Astrocyte (in vitro differentiated cells and primary cell): ENCODE results near the gene DYRK3. TPM values are rescaled to one million over a fixed set of nuclear protein-coding genes. Genes with fewer than 3 reads are reported as not detected.
A peak's percentile ranks its signal among the peaks of the same experiment; 100 is the strongest.
"Not testable (repeated sequence)": the region's sequence is repeated elsewhere in the genome, so short reads cannot be mapped to it uniquely, and the experiment has no call there.

ENCODE experiments used
- DNase-seq: peaks from one replicate; pipeline ENCODE4 v3.0.0-alpha.2; 2010; ENCODE audit warnings: low read depth
- FAIRE-seq: peaks from 2 replicates; lab custom pipeline; 2011; peaks lifted over from hg19 to GRCh38; lab: Jason Lieb, UNC
- H2AFZ ChIP-seq: 2 replicates; pipeline ENCODE4 v1.6.0; 2012; ENCODE audit warnings: low read depth, low read length, inconsistent platforms
- H3K27ac ChIP-seq: 2 replicates; pipeline ENCODE4 v1.5.1; 2011; ENCODE audit warnings: low read depth, low read length, inconsistent platforms
- H3K27me3 ChIP-seq: 2 replicates; pipeline ENCODE4 v1.6.0; 2011; ENCODE audit warnings: low read length, inconsistent platforms; ENCODE audit not compliant: insufficient read depth
- H3K36me3 ChIP-seq: 2 replicates; pipeline ENCODE4 v1.5.1; 2011; ENCODE audit warnings: low read length, inconsistent platforms; ENCODE audit not compliant: insufficient read depth
- H3K4me1 ChIP-seq: 2 replicates; pipeline ENCODE4 v1.5.1; 2011; ENCODE audit warnings: low read length, inconsistent platforms; ENCODE audit not compliant: insufficient read depth
- H3K4me2 ChIP-seq: 2 replicates; pipeline ENCODE4 v1.6.0; 2012; ENCODE audit warnings: low read length, inconsistent platforms
- H3K4me3 ChIP-seq: 2 replicates; pipeline ENCODE4 v1.5.1; 2011; ENCODE audit warnings: low read depth, mild to moderate bottlenecking, low read length, inconsistent platforms; ENCODE audit not compliant: insufficient read depth
- H3K79me2 ChIP-seq: 2 replicates; pipeline ENCODE4 v1.6.0; 2012; ENCODE audit warnings: mild to moderate bottlenecking, low read length, inconsistent platforms; ENCODE audit not compliant: insufficient read depth
- H3K9ac ChIP-seq: 2 replicates; pipeline ENCODE4 v1.6.0; 2012; ENCODE audit warnings: mild to moderate bottlenecking, low read length, inconsistent platforms
- H3K9me3 ChIP-seq: 2 replicates; pipeline ENCODE4 v1.5.1; 2012; ENCODE audit warnings: low read depth, mild to moderate bottlenecking, low read length, inconsistent platforms; ENCODE audit not compliant: insufficient read depth
- H4K20me1 ChIP-seq: 2 replicates; pipeline ENCODE4 v1.6.0; 2012; ENCODE audit warnings: low read length, inconsistent platforms; ENCODE audit not compliant: insufficient read depth
- H3K27ac Mint-ChIP-seq: one replicate; pipeline ENCODE4 v1.8.0; 2021; ENCODE audit warnings: mild to moderate bottlenecking, mixed read lengths; ENCODE audit not compliant: unreplicated experiment
- H3K27me3 Mint-ChIP-seq: one replicate; pipeline ENCODE4 v1.8.0; 2021; ENCODE audit warnings: low read depth, mixed read lengths; ENCODE audit not compliant: unreplicated experiment
- H3K36me3 Mint-ChIP-seq: one replicate; pipeline ENCODE4 v1.8.0; 2021; ENCODE audit warnings: low read depth, mixed read lengths; ENCODE audit not compliant: unreplicated experiment
- H3K4me1 Mint-ChIP-seq: one replicate; pipeline ENCODE4 v1.8.0; 2021; ENCODE audit warnings: low read depth, mixed read lengths; ENCODE audit not compliant: unreplicated experiment
- H3K4me3 Mint-ChIP-seq: one replicate; pipeline ENCODE4 v1.8.0; 2021; ENCODE audit warnings: mild to moderate bottlenecking, moderate library complexity, mixed read lengths; ENCODE audit not compliant: unreplicated experiment
- H3K9me3 Mint-ChIP-seq: one replicate; pipeline ENCODE4 v1.8.0; 2021; ENCODE audit warnings: mild to moderate bottlenecking, mixed read lengths; ENCODE audit not compliant: unreplicated experiment
- CTCF ChIP-seq: IDR thresholded peaks from 2 replicates; pipeline ENCODE4 v1.5.1; 2011; ENCODE audit warnings: low read depth, mild to moderate bottlenecking, inconsistent platforms, low read length, moderate library complexity; ENCODE audit not compliant: insufficient read depth
- EZH2 ChIP-seq: IDR thresholded peaks from 2 replicates; pipeline ENCODE4 v1.6.1; 2012; ENCODE audit warnings: mild to moderate bottlenecking, low read length, inconsistent platforms; ENCODE audit not compliant: insufficient read depth
- total RNA-seq: library from RNA; stranded (reverse); gene quantifications from 2 replicates; pipeline ENCODE4 v1.2.1, GENCODE V29; 2021

DYRK3 gene
- total RNA-seq, 1 donor from 2014 or later: 8.2 TPM

GRCh38 chr1:206612129-206612876 is 23.0 kb upstream of the DYRK3 start, which contains the start of gene EIF2D:
Gene EIF2D (minus strand): TSS chr1:206612465. CDS start chr1:206612342, 123 bp downstream.
- Histone ChIP-seq H3K4me3 (peak within 1 kb of the TSS; percentile 86), H3K9me3 (no peaks in the 10 kb centered on the region), H3K27ac (peak within 1 kb of the TSS; percentile 92), H3K4me2 (peak within 1 kb of the TSS; percentile 85), H3K4me1 (peaks cover 7% of the 10 kb centered on the region), H3K27me3 (no peaks in the 10 kb centered on the region), H3K9ac (peak within 1 kb of the TSS; percentile 95), H3K36me3 (no peaks in the 10 kb centered on the region), H2AFZ (peak within 1 kb of the TSS; percentile 93), H4K20me1 (no peaks in the 10 kb centered on the region), H3K79me2 (peaks cover 15% of the 10 kb centered on the region)
- H3K27ac Mint-ChIP-seq: peak within 1 kb of the TSS; percentile 99
- H3K36me3 Mint-ChIP-seq: no peaks in the 10 kb centered on the region
- DNase-seq: peak; percentile 65
- TF ChIP-seq EZH2: no peak
- TF ChIP-seq CTCF: peak; percentile 52
- peaks cover 2% of the 10 kb centered on the region for H3K27me3 Mint-ChIP-seq
- no peak for FAIRE-seq
- peaks cover 5% of the 10 kb centered on the region for H3K4me1 Mint-ChIP-seq
- no peaks in the 10 kb centered on the region for H3K9me3 Mint-ChIP-seq
- H3K4me3 Mint-ChIP-seq: peak within 1 kb of the TSS; percentile 95

GRCh38 chr1:206626396-206626795 is 8.9 kb upstream of the DYRK3 start:
- H2AFZ ChIP-seq, H3K9me3 ChIP-seq, H3K4me3 ChIP-seq, H4K20me1 ChIP-seq, FAIRE-seq, H3K79me2 ChIP-seq, H3K4me3 Mint-ChIP-seq, H3K27ac Mint-ChIP-seq, H3K27me3 ChIP-seq, H3K4me2 ChIP-seq, H3K36me3 ChIP-seq, H3K9ac ChIP-seq, H3K9me3 Mint-ChIP-seq, H3K4me1 Mint-ChIP-seq, H3K4me1 ChIP-seq, DNase-seq, H3K36me3 Mint-ChIP-seq, H3K27ac ChIP-seq: not testable (repeated sequence)
- peaks cover 13% of the 10 kb centered on the region for H3K27me3 Mint-ChIP-seq

GRCh38 chr1:206628916-206629315 is 6.4 kb upstream of the DYRK3 start:
- Histone ChIP-seq H3K9ac (no peak overlapping the region), H3K4me3 (no peak overlapping the region), H3K4me1 (peaks cover 11% of the 10 kb centered on the region), H4K20me1 (no peaks in the 10 kb centered on the region), H3K4me2 (no peak overlapping the region), H3K9me3 (no peaks in the 10 kb centered on the region), H3K79me2 (no peaks in the 10 kb centered on the region), H3K27me3 (no peaks in the 10 kb centered on the region), H3K36me3 (no peaks in the 10 kb centered on the region), H3K27ac (no peak overlapping the region), H2AFZ (no peak overlapping the region)
- no peaks in the 10 kb centered on the region for H3K36me3 Mint-ChIP-seq
- H3K27ac Mint-ChIP-seq: no peak overlapping the region
- no peak for DNase-seq
- H3K27me3 Mint-ChIP-seq: peaks cover 8% of the 10 kb centered on the region
- peaks cover 6% of the 10 kb centered on the region for H3K9me3 Mint-ChIP-seq
- no peak overlapping the region for H3K4me3 Mint-ChIP-seq
- no peak for FAIRE-seq
- no peak for TF ChIP-seq EZH2
- no peak for TF ChIP-seq CTCF
- peaks cover 7% of the 10 kb centered on the region for H3K4me1 Mint-ChIP-seq
